Measurements from ENCODE around the gene MAT1A. TPM values are rescaled to one million over a fixed set of nuclear protein-coding genes. Genes with fewer than 3 reads are reported as not detected.
A peak's percentile ranks its signal among the peaks of the same experiment; 100 is the strongest.

The MAT1A gene
- total and polyA plus RNA-seq, 2 of the 13 experiments (the other 11 are each of a cell fraction or from before 2014, with no cell fraction given) = 57.1 to 76.9 TPM

- TF ChIP-seq ZNF660 (CRISPR knock-in tag; IDR thresholded peaks at IDR 0.05; ENCODE audit: borderline replicate concordance, low read depth) (no peak), AHDC1 (CRISPR knock-in tag; IDR thresholded peaks at IDR 0.05; ENCODE audit: borderline replicate concordance) (no peak), SIX4 (CRISPR knock-in tag; IDR thresholded peaks at IDR 0.05) (no peak), ZMYM4 (CRISPR knock-in tag; IDR thresholded peaks at IDR 0.05) (0 out of 2 replicates have a peak, but pooled peaks have one; percentile 31), ZNF451 (CRISPR knock-in tag; IDR thresholded peaks at IDR 0.05) (no peak), GATAD2A (CRISPR knock-in tag; IDR thresholded peaks at IDR 0.05) (peak; percentile 37; the same call in 1 of the 2 replicates), CHD4 (IDR thresholded peaks at IDR 0.05; ENCODE audit: borderline replicate concordance, low read length) (no peak), PHF8 (CRISPR knock-in tag; IDR thresholded peaks at IDR 0.05) (no peak), TMF1 (CRISPR knock-in tag; IDR thresholded peaks at IDR 0.05; ENCODE audit: low read depth) (no peak), FOSL2 (CRISPR knock-in tag; IDR thresholded peaks at IDR 0.05) (peak; percentile 32; the same call in 1 of the 2 replicates), GATAD1 (CRISPR knock-in tag; IDR thresholded peaks at IDR 0.05) (no peak), ZMYM3 (CRISPR knock-in tag; IDR thresholded peaks at IDR 0.05) (peak; percentile 85), MAX (IDR thresholded peaks at IDR 0.05) (no peak), E2F2 (CRISPR knock-in tag; IDR thresholded peaks at IDR 0.05; ENCODE audit: borderline replicate concordance) (no peak), RCOR2 (CRISPR knock-in tag; IDR thresholded peaks at IDR 0.05) (0 out of 2 replicates have a peak, but pooled peaks have one; percentile 29), EED (CRISPR knock-in tag; IDR thresholded peaks at IDR 0.05) (0 out of 2 replicates have a peak, but pooled peaks have one; percentile 5), ZNF383 (CRISPR knock-in tag; IDR thresholded peaks at IDR 0.05; ENCODE audit: borderline replicate concordance) (no peak), ZNF775 (CRISPR knock-in tag; IDR thresholded peaks at IDR 0.05; ENCODE audit: borderline replicate concordance) (no peak), THYN1 (CRISPR knock-in tag; IDR thresholded peaks at IDR 0.05; ENCODE audit: borderline replicate concordance, low read depth) (no peak), ZNF713 (CRISPR knock-in tag; IDR thresholded peaks at IDR 0.05) (no peak), ZBTB2 (CRISPR knock-in tag; IDR thresholded peaks at IDR 0.05; ENCODE audit: low read depth) (no peak), ZNF644 (CRISPR knock-in tag; IDR thresholded peaks at IDR 0.05; ENCODE audit: low read depth) (peak; percentile 48; the same call in 1 of the 2 replicates), SETDB1 (CRISPR knock-in tag; IDR thresholded peaks at IDR 0.05; ENCODE audit: borderline replicate concordance) (no peak), ATF3 (CRISPR knock-in tag; IDR thresholded peaks at IDR 0.05) (peak; percentile 72)
Measured at GRCh38 chr10:80259405-80259871, 30.0 kb downstream of the MAT1A start (continued).

All from HepG2 (cell line).